NCI-H1048 (cell line): ENCODE data around the gene NTNG1.
A peak's percentile ranks its signal among the peaks of the same experiment; 100 is the strongest.
"Not testable (repeated sequence)": the region's sequence is repeated elsewhere in the genome, so short reads cannot be mapped to it uniquely, and the experiment has no call there.

Experiments
- DNase-seq: peaks from one replicate; lab custom pipeline; 2025; lab: John Stamatoyannopoulos, UW

The NTNG1 gene

GRCh38 chr1:107145637-107146036, 4.8 kb downstream of the NTNG1 start:
- DNase-seq = no peak

- DNase-seq = no peak
Measured at GRCh38 chr1:107147843-107148242, 7.0 kb downstream of the NTNG1 start.

- DNase-seq = no peak
Measured at GRCh38 chr1:107149946-107150345, 9.1 kb downstream of the NTNG1 start.

- DNase-seq = no peak
Measured at GRCh38 chr1:107151295-107151694, 10.5 kb downstream of the NTNG1 start.

GRCh38 chr1:107152395-107152794, 11.6 kb downstream of the NTNG1 start:
- no peak for DNase-seq

- no peak for DNase-seq
Measured at GRCh38 chr1:107153014-107153413, 12.2 kb downstream of the NTNG1 start.

- no peak for DNase-seq
Measured at GRCh38 chr1:107158496-107158895, 17.7 kb downstream of the NTNG1 start.

- no peak for DNase-seq
Measured at GRCh38 chr1:107158991-107159390, 18.2 kb downstream of the NTNG1 start.

GRCh38 chr1:107162745-107163144, 21.9 kb downstream of the NTNG1 start:
- DNase-seq = no peak

- not testable (repeated sequence) for DNase-seq
Measured at GRCh38 chr1:107164901-107165300, 24.1 kb downstream of the NTNG1 start.

GRCh38 chr1:107169615-107170014, 28.8 kb downstream of the NTNG1 start:
- no peak for DNase-seq

- DNase-seq = no peak
Measured at GRCh38 chr1:107171333-107171732, 30.5 kb downstream of the NTNG1 start.

- no peak for DNase-seq
Measured at GRCh38 chr1:107172450-107173170, 31.8 kb downstream of the NTNG1 start.

GRCh38 chr1:107175102-107175909, 34.5 kb downstream of the NTNG1 start:
- DNase-seq = no peak

GRCh38 chr1:107181253-107181969, 40.6 kb downstream of the NTNG1 start:
- no peak for DNase-seq

GRCh38 chr1:107183011-107183410, 42.2 kb downstream of the NTNG1 start:
- DNase-seq = peak; percentile 62

- DNase-seq = no peak
Measured at GRCh38 chr1:107184888-107185287, 44.0 kb downstream of the NTNG1 start.

- no peak for DNase-seq
Measured at GRCh38 chr1:107187399-107187798, 46.6 kb downstream of the NTNG1 start.

- no peak for DNase-seq
Measured at GRCh38 chr1:107188160-107188559, 47.3 kb downstream of the NTNG1 start.

- no peak for DNase-seq
Measured at GRCh38 chr1:107194380-107194779, 53.5 kb downstream of the NTNG1 start.

- DNase-seq = no peak
Measured at GRCh38 chr1:107195476-107195875, 54.6 kb downstream of the NTNG1 start.

- DNase-seq = no peak
Measured at GRCh38 chr1:107196973-107197562, 56.2 kb downstream of the NTNG1 start.
